Motor neuron (in vitro differentiated cells): ENCODE results near the gene PTTG1IP. TPM values are rescaled to one million over a fixed set of nuclear protein-coding genes. Genes with fewer than 3 reads are reported as not detected.
A peak's percentile ranks its signal among the peaks of the same experiment; 100 is the strongest.

Experiments used
- ATAC-seq, 8 experiments: fragments of 200-7000 bp; cut with Tn5 transposase; replicated peaks in 6 of 8; 2 replicates each; pipeline ENCODE4 v1.8.0; 2021; ENCODE audit warnings: mild to moderate bottlenecking in 8 of 8, moderate library complexity in 8 of 8
- H3K27ac ChIP-seq, 2 donors: fragments of 250-450 bp; sonication (Bioruptor Pico); 2 replicates each; pipeline ENCODE4 v1.9.0; 2021; ENCODE audit warnings: antibody characterized with exemption in 2 of 2, mild to moderate bottlenecking in 2 of 2, moderate library complexity in 1 of 2
- H3K4me1 ChIP-seq, 2 donors: fragments of 250-450 bp; sonication (Bioruptor Pico); replicated peaks in 1 of 2; 2 replicates each; pipeline ENCODE4 v1.6.1; 2021; ENCODE audit warnings: antibody characterized with exemption in 2 of 2, mild to moderate bottlenecking in 2 of 2, moderate library complexity in 1 of 2
- H3K4me3 ChIP-seq, 5 donors: fragments of 250-450 bp; sonication (Bioruptor Pico); 2 replicates each; pipeline ENCODE4 v1.9.0; 2021; ENCODE audit warnings: antibody characterized with exemption in 5 of 5, mild to moderate bottlenecking in 5 of 5, moderate library complexity in 4 of 5
- WGBS, 10 experiments: fragments of 450-650 bp; shearing (Covaris generic); methylation state at CpG; one replicate each; pipeline ENCODE4 v1.0.0; 2022; 5-methylcytosine and 5-hydroxymethylcytosine counted together
- in situ Hi-C, 9 experiments: fragments of 400-800 bp; cut with MboI; loops; one replicate each; pipeline ENCODE4 v1.15.0; 2021; ENCODE audit warnings: low sequenced_read_pairs in 9 of 9, low pct_unique_long_range_greater_than_20kb in 2 of 9; ENCODE audit not compliant: unreplicated experiment in 9 of 9
- total RNA-seq, 8 experiments: library from RNA; unstranded; fragments of 300-600 nt; gene quantifications; 2 replicates each; pipeline versions ENCODE4 v1.2.3 to v1.2.4, GENCODE V29; 2022

The PTTG1IP gene
- total RNA-seq, 8 experiments from 2014 or later: 62.1 to 226 (median 85.5) TPM

GRCh38 chr21:44897326-44898010, 24.0 kb upstream of the PTTG1IP start:
- H3K4me3 ChIP-seq: no peak overlapping the region
- peaks cover 0 to 7% of the 10 kb centered on the region in 2 donors for H3K4me1 ChIP-seq
- 40 to 100% (median 84%) methylated on average over 1 to 9 of the region's 21 CpGs; no CpG with 5 or more reads in 5 of the 10 experiments for WGBS, 10 experiments
- ATAC-seq: peak; percentile 40 to 99 (median 70)
- no peak overlapping the region for H3K27ac ChIP-seq
- in situ Hi-C loops: no loop called here

GRCh38 chr21:44896561-44897286, 23.2 kb upstream of the PTTG1IP start:
- ATAC-seq: peak in 2 of 8 experiments; percentile 15 to 24
- in situ Hi-C loops: no loop called here
- 70 to 100% methylated on average over 2 to 3 of the region's 25 CpGs; no CpG with 5 or more reads in 8 of the 10 experiments for WGBS, 10 experiments
- Histone ChIP-seq H3K4me1 (peaks cover 0 to 7% of the 10 kb centered on the region in 2 donors), H3K27ac (no peak overlapping the region), H3K4me3 (no peak overlapping the region)

- 77 to 97% (median 84%) methylated on average over 2 to 10 of the region's 11 CpGs; no CpG with 5 or more reads in 1 of the 10 experiments for WGBS, 10 experiments
- in situ Hi-C loops: no loop called here
- ATAC-seq: no peak
Measured at GRCh38 chr21:44895859-44896258, 22.4 kb upstream of the PTTG1IP start.

GRCh38 chr21:44894687-44895302, 21.3 kb upstream of the PTTG1IP start:
- ATAC-seq: no peak
- 60 to 100% (median 82%) methylated on average over 1 to 6 of the region's 19 CpGs; no CpG with 5 or more reads in 4 of the 10 experiments for WGBS, 10 experiments
- Histone ChIP-seq H3K27ac (no peak overlapping the region), H3K4me3 (no peak overlapping the region), H3K4me1 (peaks cover 0 to 7% of the 10 kb centered on the region in 2 donors)
- in situ Hi-C loops: no loop called here

More at GRCh38 chr21:44895859-44896258, 22.4 kb upstream of the PTTG1IP start:
- no peak overlapping the region for H3K27ac ChIP-seq
- no peak overlapping the region for H3K4me3 ChIP-seq
- H3K4me1 ChIP-seq: peaks cover 0 to 7% of the 10 kb centered on the region in 2 donors

- no peak for ATAC-seq
- Histone ChIP-seq H3K27ac (no peak overlapping the region), H3K4me1 (peaks cover 0 to 7% of the 10 kb centered on the region in 2 donors), H3K4me3 (no peak overlapping the region)
- WGBS, 10 experiments: 67 to 100% (median 90%) methylated on average over 1 to 10 of the region's 15 CpGs; no CpG with 5 or more reads in 1 of the 10 experiments
- in situ Hi-C loops: no loop called here
Measured at GRCh38 chr21:44893948-44894656, 20.6 kb upstream of the PTTG1IP start.

- 0 to 40% (median 20%) methylated on average over 1 to 3 of the region's 7 CpGs; no CpG with 5 or more reads in 7 of the 10 experiments for WGBS, 10 experiments
- Histone ChIP-seq H3K4me3 (no peak overlapping the region), H3K4me1 (peaks cover 0 to 7% of the 10 kb centered on the region in 2 donors), H3K27ac (no peak overlapping the region)
- in situ Hi-C loops: no loop called here
- ATAC-seq: no peak
Measured at GRCh38 chr21:44893278-44893556, 19.7 kb upstream of the PTTG1IP start.

- Histone ChIP-seq H3K27ac (no peak overlapping the region), H3K4me1 (peaks cover 0 to 1% of the 10 kb centered on the region in 2 donors), H3K4me3 (no peak overlapping the region)
- in situ Hi-C loops: no loop called here
- peak in 7 of 8 experiments; percentile 26 to 74 (median 52) for ATAC-seq
- WGBS, 10 experiments: 23 to 80% (median 38%) methylated on average over 4 to 13 of the region's 15 CpGs; no CpG with 5 or more reads in 2 of the 10 experiments
Measured at GRCh38 chr21:44892536-44893277, 19.2 kb upstream of the PTTG1IP start.

GRCh38 chr21:44892095-44892494, 18.6 kb upstream of the PTTG1IP start:
- ATAC-seq: peak in 2 of 8 experiments; percentile 22 to 46
- 17 to 93% (median 75%) methylated on average over 1 to 4 of the region's 19 CpGs; no CpG with 5 or more reads in 5 of the 10 experiments for WGBS, 10 experiments
- Histone ChIP-seq H3K27ac (no peak overlapping the region), H3K4me1 (no peaks in the 10 kb centered on the region), H3K4me3 (no peak overlapping the region)
- in situ Hi-C loops: no loop called here

- ATAC-seq: no peak
- Histone ChIP-seq H3K4me3 (no peak overlapping the region), H3K27ac (no peak overlapping the region), H3K4me1 (no peaks in the 10 kb centered on the region)
- in situ Hi-C loops: no loop called here
- 100% methylated on average over 3 of the region's 15 CpGs; no CpG with 5 or more reads in 9 of the 10 experiments for WGBS, 10 experiments
Measured at GRCh38 chr21:44891631-44892031, 18.1 kb upstream of the PTTG1IP start.

- ATAC-seq: no peak
- Histone ChIP-seq H3K4me3 (no peak overlapping the region), H3K27ac (no peak overlapping the region), H3K4me1 (no peaks in the 10 kb centered on the region)
- in situ Hi-C loops: no loop called here
- WGBS, 10 experiments: 70% methylated on average over 2 of the region's 9 CpGs; no CpG with 5 or more reads in 9 of the 10 experiments
Measured at GRCh38 chr21:44890961-44891541, 17.6 kb upstream of the PTTG1IP start.

GRCh38 chr21:44890338-44890931, 16.9 kb upstream of the PTTG1IP start:
- H3K4me3 ChIP-seq: no peak overlapping the region
- ATAC-seq: no peak
- H3K27ac ChIP-seq: no peak overlapping the region
- WGBS, 10 experiments: 53 to 60% (median 57%) methylated on average over 1 to 12 of the region's 24 CpGs; no CpG with 5 or more reads in 6 of the 10 experiments
- in situ Hi-C loops: no loop called here
- H3K4me1 ChIP-seq: no peaks in the 10 kb centered on the region
